HEK293T (cell line): Measurements from ENCODE around the gene LLPH.
"Not testable (repeated sequence)": the region's sequence is repeated elsewhere in the genome, so short reads cannot be mapped to it uniquely, and the experiment has no call there.

Source experiments
- CTCF ChIA-PET: fragments of 350-600 bp; formaldehyde crosslinking; extraction: SDS; loops from one replicate; lab custom pipeline; 2021; ENCODE audit warnings: antibody characterized with exemption, inconsistent platforms; lab: Yijun Ruan, JAX
- POLR2A ChIA-PET: fragments of 350-600 bp; formaldehyde crosslinking; extraction: SDS; loops from one replicate; lab custom pipeline; 2020; ENCODE audit warnings: antibody characterized with exemption, inconsistent platforms; lab: Yijun Ruan, JAX
- DNase-seq: peaks from one replicate; pipeline ENCODE4 v3.0.0; 2012; ENCODE audit warnings: mixed read lengths; ENCODE audit errors: extremely low spot score
- ARNT ChIP-seq: fragments of 450-650 bp; IDR thresholded peaks from 2 replicates; pipeline ENCODE4 v1.6.1; 2017; ENCODE audit warnings: mild to moderate bottlenecking
- BHLHE40 ChIP-seq: fragments of 450-650 bp; IDR thresholded peaks from 2 replicates; pipeline ENCODE4 v1.6.1; 2016; ENCODE audit warnings: mild to moderate bottlenecking, moderate library complexity, borderline replicate concordance
- CTBP1 ChIP-seq: fragments of 450-650 bp; IDR thresholded peaks from 2 replicates; pipeline ENCODE4 v1.6.1; 2016; ENCODE audit warnings: borderline replicate concordance
- ELF4 ChIP-seq: fragments of 450-650 bp; IDR thresholded peaks from 2 replicates; pipeline ENCODE4 v1.6.1; 2017; ENCODE audit warnings: antibody characterized with exemption
- FOXA1 ChIP-seq: fragments of 450-650 bp; IDR thresholded peaks from 2 replicates; pipeline ENCODE4 v1.6.1; 2016; ENCODE audit warnings: mild to moderate bottlenecking
- FOXK2 ChIP-seq: fragments of 450-650 bp; IDR thresholded peaks from 2 replicates; pipeline ENCODE4 v1.6.1; 2016; ENCODE audit warnings: mild to moderate bottlenecking
- FOXM1 ChIP-seq: fragments of 450-650 bp; IDR thresholded peaks from 2 replicates; pipeline ENCODE4 v1.6.1; 2017; ENCODE audit warnings: mild to moderate bottlenecking, borderline replicate concordance
- HDGF ChIP-seq: fragments of 450-650 bp; IDR thresholded peaks from 2 replicates; pipeline ENCODE4 v1.6.1; 2017; ENCODE audit warnings: antibody characterized with exemption, borderline replicate concordance
- L3MBTL2 ChIP-seq: fragments of 450-650 bp; conservative IDR thresholded peaks from 2 replicates; pipeline ENCODE4 v1.6.1; 2016; ENCODE audit warnings: mild to moderate bottlenecking
- LEF1 ChIP-seq: fragments of 450-650 bp; IDR thresholded peaks from 2 replicates; pipeline ENCODE4 v1.6.1; 2017; ENCODE audit warnings: mild to moderate bottlenecking, borderline replicate concordance
- NFRKB ChIP-seq: fragments of 450-650 bp; IDR thresholded peaks from 2 replicates; pipeline ENCODE4 v1.6.1; 2016; ENCODE audit warnings: mild to moderate bottlenecking, moderate library complexity
- SUZ12 ChIP-seq: fragments of 450-650 bp; IDR thresholded peaks from 2 replicates; pipeline ENCODE4 v1.6.1; 2016; ENCODE audit warnings: mild to moderate bottlenecking
- ZNF384 ChIP-seq: fragments of 450-650 bp; IDR thresholded peaks from 2 replicates; pipeline ENCODE4 v1.6.1; 2016
- TF ChIP-seq, protein P1 (sequence below): fragments of 450-650 bp; IDR thresholded peaks from 2 replicates; pipeline ENCODE4 v1.6.1; 2016

The LLPH gene

DNA sequence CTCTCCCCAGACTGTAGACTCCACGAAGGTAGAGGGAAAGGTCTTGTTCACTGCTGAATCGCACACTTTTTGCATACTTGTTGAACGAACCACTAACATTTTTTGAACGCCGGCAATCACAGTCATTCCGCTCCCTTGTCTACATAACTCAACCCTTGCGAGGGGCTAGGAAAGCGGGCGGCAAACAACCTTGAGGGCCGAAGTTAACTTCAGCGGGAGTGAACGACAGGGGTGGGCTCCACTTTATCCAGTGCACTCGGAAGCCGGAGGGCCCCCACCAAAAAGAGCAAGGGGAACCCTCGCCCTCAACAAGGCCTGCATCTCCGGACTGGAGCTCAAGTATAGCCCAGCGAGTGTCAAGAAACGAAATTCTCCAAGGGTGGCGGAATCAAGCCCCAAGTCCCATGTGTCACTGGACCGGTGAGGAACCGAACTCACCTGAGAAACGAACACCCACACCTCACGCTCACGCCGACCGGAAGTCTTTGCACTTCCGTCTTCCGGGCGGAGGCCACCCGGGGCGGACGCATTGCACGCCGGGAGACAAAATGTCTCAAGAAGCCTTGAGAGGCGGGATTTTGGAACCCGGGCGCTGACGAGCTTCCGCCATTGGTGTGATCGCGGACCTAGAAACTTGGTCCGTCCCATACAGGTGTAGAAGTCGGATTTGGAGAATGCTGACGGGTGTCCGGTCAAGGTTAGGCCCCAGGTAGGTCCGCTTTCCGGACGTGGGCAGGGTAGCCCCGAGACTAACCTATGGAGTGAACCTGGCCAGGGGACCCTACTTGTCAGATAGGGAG, at the start of gene LLPH:
Gene LLPH (minus strand): TSS at position 484 of the 800 bp plus-strand sequence. CDS start 1,644 bp downstream, outside the sequence.
- POLR2A ChIA-PET = interaction anchor here (0.8 to 2.3 kb wide), 19 partner anchors 9 to 758 kb away, joined by 3 to 23 read pairs (median 4); partner anchors contain the start of genes HELB, HMGA2 and TMBIM4
- CTCF ChIA-PET = interaction anchor here (0.5 kb wide), 1 partner anchor 16 kb away, joined by 3 read pairs; no protein-coding TSS in a partner anchor
- TF ChIP-seq ARNT = no peak
- peak; percentile 95 for TF ChIP-seq ELF4

DNA sequence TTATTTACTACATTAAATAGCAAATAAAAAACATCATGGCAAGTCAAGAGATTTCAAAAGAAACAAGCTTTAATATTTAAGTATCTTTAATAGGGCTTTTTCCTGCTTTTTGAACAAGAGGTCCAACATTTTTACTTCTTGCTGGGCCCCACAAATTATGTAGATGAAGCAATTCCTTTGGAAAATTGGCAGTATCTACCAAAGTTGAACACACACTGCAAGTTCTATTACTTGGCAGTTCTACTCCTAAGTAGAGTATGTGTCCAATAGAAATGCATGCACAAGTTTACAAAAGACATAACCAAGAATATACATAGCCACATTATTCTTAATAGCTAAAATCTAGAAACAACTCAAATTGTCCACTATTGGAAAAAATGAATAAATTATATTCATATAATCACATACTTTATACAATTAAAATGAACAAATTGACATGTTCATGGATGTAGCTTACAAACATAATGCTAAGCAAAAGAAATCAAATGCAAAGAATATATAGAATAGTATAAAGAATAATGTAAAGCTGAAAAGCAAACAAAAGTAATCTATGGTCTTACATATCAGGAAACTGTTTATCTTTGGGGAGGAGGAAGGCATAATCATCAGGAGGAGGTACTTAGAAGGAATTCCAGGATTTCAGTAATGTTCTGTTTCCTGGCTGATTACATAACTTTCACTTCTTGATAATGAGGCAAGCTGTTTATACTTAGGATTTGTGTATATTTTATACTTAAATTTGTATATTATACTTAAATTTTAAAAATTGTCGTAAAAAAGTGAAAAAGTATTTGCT, 45.8 kb upstream of the LLPH start:
- DNase-seq = no peak
- POLR2A ChIA-PET = interaction anchor here (3.1 kb wide), 1 partner anchor 7 kb away, joined by 13 read pairs; the partner anchor contains the start of gene TMBIM4
- CTCF ChIA-PET = interaction anchor here (0.7 kb wide), 1 partner anchor 15 kb away, joined by 3 read pairs; no protein-coding TSS in a partner anchor
- TF ChIP-seq BHLHE40 (no peak), LEF1 (no peak), L3MBTL2 (no peak), ELF4 (no peak), SUZ12 (no peak), HDGF (no peak)

More for the DNA sequence above, at the start of gene LLPH:
- DNase-seq = peak; percentile 93

DNA sequence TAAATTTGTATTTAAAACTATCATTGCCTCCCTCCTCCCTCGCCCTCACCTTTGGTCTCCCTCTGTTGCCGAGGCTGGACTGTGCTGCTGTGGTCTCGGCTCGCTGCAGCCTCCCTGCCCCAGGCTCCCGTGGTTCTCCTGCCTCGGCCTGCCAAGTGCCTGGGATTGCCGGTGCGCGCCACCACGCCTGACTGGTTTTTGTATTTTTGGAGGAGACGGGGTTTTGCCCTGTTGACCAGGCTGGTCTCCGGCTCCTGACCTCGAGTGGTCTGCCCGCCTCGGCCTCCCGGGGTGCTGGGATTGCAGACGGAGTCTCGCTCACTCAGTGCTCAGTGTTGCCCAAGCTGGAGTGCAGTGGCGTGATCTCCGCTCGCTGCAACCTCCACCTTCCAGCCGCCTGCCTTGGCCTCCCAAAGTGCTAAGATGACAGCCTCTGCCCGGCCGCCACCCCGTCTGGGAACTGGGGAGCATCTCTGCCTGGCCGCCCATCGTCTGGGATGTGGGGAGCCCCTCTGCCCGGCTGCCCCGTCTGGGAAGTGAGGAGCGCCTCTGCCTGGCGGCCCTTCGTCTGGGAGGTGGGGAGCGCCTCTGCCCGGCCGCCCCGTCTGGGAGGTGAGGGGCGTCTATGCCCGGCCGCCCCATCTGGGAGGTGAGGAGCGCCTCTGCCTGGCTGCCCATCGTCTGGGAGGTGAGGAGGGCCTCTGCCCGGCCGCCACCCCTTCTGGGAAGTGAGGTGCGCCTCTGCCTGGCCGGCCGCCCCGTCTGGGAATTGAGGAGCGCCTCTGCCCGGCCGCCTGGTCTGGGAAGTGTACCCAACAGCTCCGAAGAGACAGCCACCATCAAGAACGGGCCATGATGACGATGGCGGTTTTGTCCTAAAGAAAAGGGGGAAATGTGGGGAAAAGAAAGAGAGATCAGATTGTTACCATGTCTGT, 44.1 kb upstream of the LLPH start:
- CTCF ChIA-PET, DNase-seq, POLR2A ChIA-PET: not testable (repeated sequence)

DNA sequence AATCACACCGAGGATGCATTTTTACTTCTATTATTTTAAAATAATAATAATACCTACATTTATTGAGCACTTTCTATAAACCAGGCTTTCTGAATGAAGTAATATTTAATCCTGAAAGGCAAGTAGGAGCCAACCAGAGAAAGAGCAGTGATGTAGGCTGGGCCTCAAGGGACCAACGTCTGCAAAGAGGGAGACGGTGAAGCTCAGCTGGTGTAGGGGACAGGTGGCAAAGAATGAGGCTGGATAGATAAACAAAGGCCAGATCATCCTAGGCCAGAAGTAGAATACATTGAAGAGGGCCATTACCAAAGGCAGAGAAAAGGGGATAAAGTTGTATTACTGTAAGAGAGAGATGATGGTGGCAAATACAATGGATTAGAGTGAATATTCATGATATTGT, 40.1 kb upstream of the LLPH start:
- CTCF ChIA-PET = no interaction called here
- POLR2A ChIA-PET = no interaction called here
- no peak for TF ChIP-seq FOXA1
- no peak for TF ChIP-seq LEF1
- no peak for TF ChIP-seq SUZ12
- TF ChIP-seq L3MBTL2 = no peak
- no peak for TF ChIP-seq FOXK2
- TF ChIP-seq ZNF384 = no peak
- TF ChIP-seq, protein P1, sequence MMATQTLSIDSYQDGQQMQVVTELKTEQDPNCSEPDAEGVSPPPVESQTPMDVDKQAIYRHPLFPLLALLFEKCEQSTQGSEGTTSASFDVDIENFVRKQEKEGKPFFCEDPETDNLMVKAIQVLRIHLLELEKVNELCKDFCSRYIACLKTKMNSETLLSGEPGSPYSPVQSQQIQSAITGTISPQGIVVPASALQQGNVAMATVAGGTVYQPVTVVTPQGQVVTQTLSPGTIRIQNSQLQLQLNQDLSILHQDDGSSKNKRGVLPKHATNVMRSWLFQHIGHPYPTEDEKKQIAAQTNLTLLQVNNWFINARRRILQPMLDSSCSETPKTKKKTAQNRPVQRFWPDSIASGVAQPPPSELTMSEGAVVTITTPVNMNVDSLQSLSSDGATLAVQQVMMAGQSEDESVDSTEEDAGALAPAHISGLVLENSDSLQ = no peak
- TF ChIP-seq ARNT = no peak
- TF ChIP-seq ELF4 = no peak
- no peak for TF ChIP-seq BHLHE40
- no peak for TF ChIP-seq FOXM1
- TF ChIP-seq CTBP1 = no peak
- TF ChIP-seq NFRKB = no peak

DNA sequence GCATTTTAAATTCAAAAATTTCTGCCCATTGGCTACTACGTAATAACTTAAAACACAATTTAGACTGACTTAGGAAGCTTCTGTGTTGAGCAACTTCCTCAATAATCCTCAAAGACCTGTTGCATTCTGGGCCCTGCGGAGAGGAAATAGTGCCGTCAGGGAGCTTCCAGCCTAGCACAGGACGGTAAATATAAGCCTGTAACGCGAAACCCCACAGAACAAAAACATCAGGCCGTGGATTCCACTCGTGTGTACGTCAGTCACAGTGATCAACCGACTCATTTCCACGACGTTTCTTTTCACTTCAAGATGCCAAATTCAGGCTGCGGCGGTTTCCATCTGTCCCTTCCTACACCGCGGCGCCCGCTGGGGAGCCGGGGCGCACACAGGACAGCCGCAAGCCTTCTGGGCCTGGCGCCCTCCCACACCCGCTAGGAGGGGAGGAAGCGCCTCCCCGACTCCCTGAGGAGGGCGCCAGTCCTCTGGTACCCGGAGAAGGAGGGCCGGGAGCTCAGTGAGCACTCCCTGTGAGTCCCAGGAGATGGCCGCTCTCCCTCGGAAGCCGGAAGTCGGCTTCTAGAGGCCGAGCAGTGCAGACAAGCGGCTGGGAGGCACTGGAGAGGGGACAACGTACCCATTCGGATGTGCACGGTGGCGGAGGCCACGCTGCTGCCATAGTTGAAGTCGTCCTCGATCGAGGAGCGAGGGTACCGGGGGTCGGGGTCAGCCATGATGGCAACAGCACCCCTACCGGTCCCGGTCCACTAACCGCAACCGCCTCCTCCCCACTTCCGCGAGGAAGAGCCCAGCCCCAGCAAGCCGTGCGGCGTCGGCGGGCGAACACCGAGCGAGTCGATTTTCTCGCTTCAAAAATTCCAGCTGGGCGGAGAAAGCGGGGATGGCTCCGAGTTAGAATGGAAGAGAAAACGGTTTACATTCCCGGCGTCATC, 38.9 kb upstream of the LLPH start, which contains the start of gene TMBIM4:
Gene TMBIM4 (minus strand): TSS at position 776 of the 950 bp plus-strand sequence. CDS start 45 bp downstream, at position 731.
- CTCF ChIA-PET = interaction anchor here (1.0 to 1.3 kb wide), 4 partner anchors 8 to 447 kb away, joined by 3 to 4 read pairs (median 3); no protein-coding TSS in a partner anchor
- peak; percentile 77 for TF ChIP-seq L3MBTL2
- TF ChIP-seq FOXA1 = no peak
- TF ChIP-seq ELF4 = peak; percentile 94
- TF ChIP-seq NFRKB = peak; percentile 68; the same call in 1 of the 2 replicates
- peak; percentile 43; the same call in 1 of the 2 replicates for TF ChIP-seq ZNF384
- no peak for TF ChIP-seq BHLHE40
- TF ChIP-seq FOXK2 = no peak
- TF ChIP-seq SUZ12 = no peak
- no peak for TF ChIP-seq FOXM1
- POLR2A ChIA-PET = interaction anchor here (0.6 to 1.9 kb wide), 33 partner anchors 8 to 578 kb away, joined by 3 to 23 read pairs (median 5); partner anchors contain the start of genes HELB and LLPH
- peak; percentile 87 for DNase-seq

More for the DNA sequence above, 40.1 kb upstream of the LLPH start:
- no peak for DNase-seq

DNA sequence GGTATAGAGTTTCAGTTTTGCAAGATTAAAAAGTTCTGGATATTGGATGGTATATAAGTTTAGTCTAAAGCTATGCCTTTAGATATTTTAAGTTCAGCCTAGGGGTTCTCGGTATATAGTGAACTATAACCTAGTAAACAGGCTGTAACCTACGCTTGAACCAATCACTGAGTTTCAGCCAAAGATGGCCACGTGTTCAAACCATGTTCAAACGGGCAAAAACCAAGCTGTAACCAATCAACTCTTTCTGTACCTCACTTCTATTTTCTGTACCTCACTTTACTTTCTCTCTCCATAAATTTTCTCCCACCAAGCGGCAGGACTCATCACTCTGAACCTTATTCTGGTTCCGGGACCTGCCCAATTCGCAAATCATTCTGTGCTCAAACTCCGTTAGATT, 37.9 kb upstream of the LLPH start:
- no peak for DNase-seq
- CTCF ChIA-PET = interaction anchor here (1.1 kb wide), 1 partner anchor 15 kb away, joined by 3 read pairs; no protein-coding TSS in a partner anchor
- TF ChIP-seq NFRKB (no peak), L3MBTL2 (0 out of 2 replicates have a peak, but pooled peaks have one; percentile 14), HDGF (no peak)
- POLR2A ChIA-PET = interaction anchor here (0.6 to 1.9 kb wide), 14 partner anchors 9 to 283 kb away, joined by 3 to 23 read pairs (median 10); partner anchors contain the start of genes HELB and LLPH
